Activated B cell treated with CpG ODN at 0.5 μM for 24 hours (primary cell): ENCODE results near the gene AFF1. TPM values are rescaled to one million over a fixed set of nuclear protein-coding genes. Genes with fewer than 3 reads are reported as not detected.

ENCODE experiments used
- ATAC-seq: fragments of 200-7000 bp; cut with Tn5 transposase; one replicate; pipeline ENCODE4 v1.10.0; 2021; ENCODE audit warnings: low read depth, mild to moderate bottlenecking, moderate library complexity
- CTCF ChIA-PET: fragments of 350-600 bp; sonication (Branson Sonifier 250); formaldehyde crosslinking; loops from one replicate; lab custom pipeline; 2021; ENCODE audit warnings: antibody characterized with exemption; lab: Charles Lee
- POLR2A ChIA-PET: fragments of 350-600 bp; sonication (Branson Sonifier 250); formaldehyde crosslinking; loops from one replicate; lab custom pipeline; 2021; ENCODE audit warnings: antibody characterized with exemption; lab: Charles Lee
- DNase-seq: peaks from one replicate; pipeline ENCODE4 v3.0.0; 2022
- H3K27ac Mint-ChIP-seq: one replicate; pipeline ENCODE4 v1.8.0; 2020; ENCODE audit warnings: mixed read lengths
- H3K27me3 Mint-ChIP-seq: one replicate; pipeline ENCODE4 v1.8.0; 2021; ENCODE audit warnings: mixed read lengths
- H3K36me3 Mint-ChIP-seq: one replicate; pipeline ENCODE4 v1.8.0; 2021; ENCODE audit warnings: low read depth, mixed read lengths
- H3K4me1 Mint-ChIP-seq: one replicate; pipeline ENCODE4 v1.8.0; 2021; ENCODE audit warnings: mixed read lengths
- H3K4me3 Mint-ChIP-seq: one replicate; pipeline ENCODE4 v1.8.0; 2020; ENCODE audit warnings: mild to moderate bottlenecking, mixed read lengths
- H3K9me3 Mint-ChIP-seq: one replicate; pipeline ENCODE4 v1.8.0; 2020; ENCODE audit warnings: mixed read lengths
- intact Hi-C: fragments of 100-400 bp; cut with micrococcal nuclease; formaldehyde crosslinking; loops from one replicate; pipeline ENCODE4 v1.15.1; 2024
- total RNA-seq: library from RNA; stranded (reverse); gene quantifications from 2 replicates; pipeline ENCODE4 v1.2.3, GENCODE V29; 2022
- TF ChIP-seq, protein P1 (sequence below): fragments of 200-600 bp; IDR thresholded peaks from one replicate; pipeline ENCODE4 v1.8.0; 2022; ENCODE audit warnings: antibody characterized with exemption, mild to moderate bottlenecking

The AFF1 gene
- total RNA-seq, 1 donor from 2014 or later = 60.8 TPM

DNA sequence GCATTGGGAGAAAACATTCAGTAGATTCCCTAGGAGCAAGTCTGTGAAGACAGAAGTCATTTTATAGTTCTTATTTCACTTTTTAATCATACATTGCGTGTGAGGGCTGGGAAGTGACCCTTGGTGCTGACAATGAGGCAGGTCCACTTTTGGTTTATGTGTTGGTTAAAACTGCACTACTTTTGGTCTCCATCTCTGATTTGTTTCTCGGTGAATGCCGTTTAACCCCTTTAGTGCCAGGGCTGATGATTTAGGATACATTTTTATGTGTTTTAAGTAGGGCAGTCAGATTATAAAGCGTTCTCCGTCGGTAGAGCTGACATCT is 110.4 kb downstream of the AFF1 start:
- Mint-ChIP-seq H3K27me3 (no peaks in the 10 kb centered on the region), H3K36me3 (peaks cover 29% of the 10 kb centered on the region), H3K4me1 (peaks cover 38% of the 10 kb centered on the region), H3K9me3 (no peaks in the 10 kb centered on the region), H3K4me3 (no peak overlapping the region), H3K27ac (no peak overlapping the region)
- CTCF ChIA-PET = interaction anchor here (1.0 kb wide), 1 partner anchor 9 kb away, joined by 3 read pairs; no protein-coding TSS in a partner anchor
- POLR2A ChIA-PET = no interaction called here
- DNase-seq (no peak), ATAC-seq (no peak)
- intact Hi-C loops = loop anchor here (2.0 kb wide), 1 partner anchor 14 kb away; no protein-coding TSS in a partner anchor
- TF ChIP-seq, protein P1, sequence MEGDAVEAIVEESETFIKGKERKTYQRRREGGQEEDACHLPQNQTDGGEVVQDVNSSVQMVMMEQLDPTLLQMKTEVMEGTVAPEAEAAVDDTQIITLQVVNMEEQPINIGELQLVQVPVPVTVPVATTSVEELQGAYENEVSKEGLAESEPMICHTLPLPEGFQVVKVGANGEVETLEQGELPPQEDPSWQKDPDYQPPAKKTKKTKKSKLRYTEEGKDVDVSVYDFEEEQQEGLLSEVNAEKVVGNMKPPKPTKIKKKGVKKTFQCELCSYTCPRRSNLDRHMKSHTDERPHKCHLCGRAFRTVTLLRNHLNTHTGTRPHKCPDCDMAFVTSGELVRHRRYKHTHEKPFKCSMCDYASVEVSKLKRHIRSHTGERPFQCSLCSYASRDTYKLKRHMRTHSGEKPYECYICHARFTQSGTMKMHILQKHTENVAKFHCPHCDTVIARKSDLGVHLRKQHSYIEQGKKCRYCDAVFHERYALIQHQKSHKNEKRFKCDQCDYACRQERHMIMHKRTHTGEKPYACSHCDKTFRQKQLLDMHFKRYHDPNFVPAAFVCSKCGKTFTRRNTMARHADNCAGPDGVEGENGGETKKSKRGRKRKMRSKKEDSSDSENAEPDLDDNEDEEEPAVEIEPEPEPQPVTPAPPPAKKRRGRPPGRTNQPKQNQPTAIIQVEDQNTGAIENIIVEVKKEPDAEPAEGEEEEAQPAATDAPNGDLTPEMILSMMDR = no peak

DNA sequence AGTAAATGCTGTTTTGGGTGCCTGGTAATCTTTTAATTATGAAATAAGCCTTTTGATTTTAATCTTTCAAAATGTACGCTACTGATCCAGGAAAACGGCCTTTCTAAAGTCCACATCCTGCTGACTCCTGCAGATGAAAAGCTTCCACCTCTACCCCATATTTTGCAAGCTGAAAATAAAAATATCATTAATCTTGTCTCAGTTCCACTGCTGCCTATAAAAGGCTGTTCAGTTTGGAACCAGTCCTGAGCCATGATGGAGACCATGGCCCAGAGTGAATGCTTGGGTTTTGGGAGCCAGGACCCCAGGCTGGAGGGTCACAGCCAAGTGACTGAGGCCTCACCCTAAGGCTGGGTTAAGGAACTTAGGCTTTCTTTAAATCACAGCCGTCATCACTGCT is 110.8 kb downstream of the AFF1 start:
- ChIA-PET POLR2A (no interaction called here), CTCF (interaction anchor here (1.0 kb wide), 1 partner anchor 8 kb away, joined by 3 read pairs; no protein-coding TSS in a partner anchor)
- ATAC-seq (no peak), DNase-seq (no peak)
- no peak overlapping the region for H3K4me3 Mint-ChIP-seq
- no peaks in the 10 kb centered on the region for H3K9me3 Mint-ChIP-seq
- H3K36me3 Mint-ChIP-seq = peaks cover 34% of the 10 kb centered on the region
- no peak overlapping the region for H3K27ac Mint-ChIP-seq
- TF ChIP-seq, protein P1 = no peak
- H3K27me3 Mint-ChIP-seq = no peaks in the 10 kb centered on the region
- peaks cover 40% of the 10 kb centered on the region for H3K4me1 Mint-ChIP-seq
- intact Hi-C loops = loop anchor here (2.0 kb wide), 1 partner anchor 13 kb away; no protein-coding TSS in a partner anchor

DNA sequence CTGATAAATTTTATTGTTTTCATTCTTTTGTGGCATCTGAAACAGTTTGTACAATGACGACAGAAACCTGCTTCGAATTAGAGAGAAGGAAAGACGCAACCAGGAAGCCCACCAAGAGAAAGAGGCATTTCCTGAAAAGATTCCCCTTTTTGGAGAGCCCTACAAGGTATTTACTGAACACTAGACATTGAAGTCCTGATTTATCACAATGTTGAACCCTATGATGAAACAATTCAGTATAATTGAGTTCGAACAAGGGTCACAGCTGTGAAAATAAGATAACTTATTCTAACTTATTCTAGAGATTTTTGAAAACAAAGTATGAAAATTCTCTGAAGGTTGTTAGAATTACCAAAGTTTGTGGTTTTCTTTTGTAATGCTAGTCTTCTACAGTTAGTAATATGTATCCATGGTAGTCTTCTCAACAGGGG is 111.3 kb downstream of the AFF1 start:
- ChIA-PET CTCF (interaction anchor here (1.0 to 1.5 kb wide), 2 partner anchors 8 to 124 kb away, joined by 3 to 6 read pairs; no protein-coding TSS in a partner anchor), POLR2A (no interaction called here)
- DNase-seq (no peak), ATAC-seq (no peak)
- H3K9me3 Mint-ChIP-seq = no peaks in the 10 kb centered on the region
- no peak overlapping the region for H3K27ac Mint-ChIP-seq
- H3K4me1 Mint-ChIP-seq = peaks cover 43% of the 10 kb centered on the region
- H3K4me3 Mint-ChIP-seq = no peak overlapping the region
- intact Hi-C loops = no loop called here
- H3K27me3 Mint-ChIP-seq = no peaks in the 10 kb centered on the region
- TF ChIP-seq, protein P1 = no peak
- H3K36me3 Mint-ChIP-seq = peaks cover 38% of the 10 kb centered on the region

DNA sequence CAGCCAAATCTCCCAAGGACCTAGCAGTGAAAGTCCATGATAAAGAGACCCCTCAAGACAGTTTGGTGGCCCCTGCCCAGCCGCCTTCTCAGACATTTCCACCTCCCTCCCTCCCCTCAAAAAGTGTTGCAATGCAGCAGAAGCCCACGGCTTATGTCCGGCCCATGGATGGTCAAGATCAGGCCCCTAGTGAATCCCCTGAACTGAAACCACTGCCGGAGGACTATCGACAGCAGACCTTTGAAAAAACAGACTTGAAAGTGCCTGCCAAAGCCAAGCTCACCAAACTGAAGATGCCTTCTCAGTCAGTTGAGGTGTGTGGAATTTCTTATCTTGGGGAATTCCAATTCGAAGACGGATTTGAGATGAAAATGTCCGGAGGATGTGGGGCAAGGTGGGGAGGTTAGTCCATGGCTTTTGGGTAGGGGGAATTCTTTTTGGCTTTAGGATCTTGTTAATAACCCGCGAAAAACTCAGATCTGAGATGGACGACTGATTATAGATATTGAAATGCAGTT is 112.5 kb downstream of the AFF1 start:
- intact Hi-C loops = no loop called here
- POLR2A ChIA-PET = no interaction called here
- no peak overlapping the region for H3K27ac Mint-ChIP-seq
- TF ChIP-seq, protein P1 = no peak
- no peaks in the 10 kb centered on the region for H3K27me3 Mint-ChIP-seq
- DNase-seq = no peak
- no peaks in the 10 kb centered on the region for H3K9me3 Mint-ChIP-seq
- H3K4me1 Mint-ChIP-seq = peaks cover 40% of the 10 kb centered on the region
- CTCF ChIA-PET = interaction anchor here (1.5 kb wide), 1 partner anchor 125 kb away, joined by 6 read pairs; no protein-coding TSS in a partner anchor
- H3K36me3 Mint-ChIP-seq = peaks cover 42% of the 10 kb centered on the region
- ATAC-seq = no peak
- no peak overlapping the region for H3K4me3 Mint-ChIP-seq

DNA sequence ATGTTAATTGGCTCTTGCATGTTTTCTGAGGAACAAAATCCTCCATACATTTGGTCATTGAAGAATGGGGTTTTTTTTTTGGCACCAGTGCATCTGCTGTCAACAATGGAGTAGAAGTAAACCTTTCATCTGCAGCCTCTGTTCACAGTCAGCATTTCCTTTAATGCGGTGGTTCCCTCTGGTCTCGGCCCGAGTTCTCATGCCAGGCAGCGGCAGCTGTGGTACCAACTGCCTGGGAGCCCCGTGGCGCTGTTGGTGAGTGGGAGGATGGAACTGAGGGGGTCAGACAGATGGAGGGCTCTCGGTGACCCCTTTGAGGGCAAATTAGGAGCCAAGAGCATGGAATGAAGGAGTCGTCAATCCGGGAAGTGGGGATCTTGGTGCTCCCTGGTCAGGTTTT is 114.7 kb downstream of the AFF1 start:
- H3K4me1 Mint-ChIP-seq = peaks cover 46% of the 10 kb centered on the region
- H3K4me3 Mint-ChIP-seq = no peak overlapping the region
- intact Hi-C loops = no loop called here
- H3K27ac Mint-ChIP-seq = no peak overlapping the region
- ATAC-seq (no peak), DNase-seq (no peak)
- ChIA-PET POLR2A (no interaction called here), CTCF (no interaction called here)
- peaks cover 45% of the 10 kb centered on the region for H3K36me3 Mint-ChIP-seq
- H3K27me3 Mint-ChIP-seq = no peaks in the 10 kb centered on the region
- TF ChIP-seq, protein P1 = no peak
- H3K9me3 Mint-ChIP-seq = no peaks in the 10 kb centered on the region
